GM23338 (cell line): Measurements from ENCODE around the gene RAC2. TPM values are rescaled to one million over a fixed set of nuclear protein-coding genes. Genes with fewer than 3 reads are reported as not detected.

ENCODE experiments used
- ATAC-seq: fragments of 200-7000 bp; cut with Tn5 transposase; 3 replicates; pipeline ENCODE4 v1.9.1; 2020
- DNase-seq: peaks from one replicate; pipeline ENCODE4 v3.0.0-alpha.2; 2015; ENCODE audit warnings: low spot score
- H2AFZ ChIP-seq: fragments of 200-600 bp; sonication (generic); 2 replicates; pipeline ENCODE4 v1.8.0; 2016; ENCODE audit warnings: antibody characterized with exemption, mild to moderate bottlenecking, moderate library complexity
- H3F3A ChIP-seq: fragments of 200-600 bp; sonication (generic); replicated peaks from 2 replicates; pipeline ENCODE4 v1.8.0; 2017; ENCODE audit warnings: antibody characterized with exemption, mixed run types, low read depth
- H3K27ac ChIP-seq: fragments of 200-600 bp; sonication (generic); 2 replicates; pipeline ENCODE4 v1.6.1; 2016; ENCODE audit warnings: low read depth
- H3K27me3 ChIP-seq: fragments of 200-600 bp; sonication (generic); 2 replicates; pipeline ENCODE4 v1.8.0; 2016; ENCODE audit warnings: mild to moderate bottlenecking, mixed run types, moderate library complexity; ENCODE audit not compliant: insufficient read depth
- H3K36me3 ChIP-seq: fragments of 200-600 bp; sonication (generic); 2 replicates; pipeline ENCODE4 v1.8.0; 2016; ENCODE audit warnings: mild to moderate bottlenecking; ENCODE audit not compliant: insufficient read depth
- H3K4me1 ChIP-seq: fragments of 200-600 bp; sonication (generic); 2 replicates; pipeline ENCODE4 v1.8.0; 2016; ENCODE audit warnings: mild to moderate bottlenecking, moderate library complexity; ENCODE audit not compliant: insufficient read depth
- H3K4me2 ChIP-seq: fragments of 200-600 bp; sonication (generic); 2 replicates; pipeline ENCODE4 v1.7.1; 2017; ENCODE audit warnings: mixed run types
- H3K4me3 ChIP-seq: fragments of 200-600 bp; sonication (generic); 2 replicates; pipeline ENCODE4 v1.6.1; 2016; ENCODE audit warnings: mixed run types
- H3K79me2 ChIP-seq: fragments of 200-600 bp; sonication (generic); replicated peaks from 2 replicates; pipeline ENCODE4 v1.8.0; 2017; ENCODE audit warnings: mild to moderate bottlenecking; ENCODE audit not compliant: insufficient read depth
- H3K9me2 ChIP-seq: fragments of 200-600 bp; sonication (generic); 2 replicates; pipeline ENCODE4 v1.8.0; 2017; ENCODE audit not compliant: insufficient read depth
- H4K20me1 ChIP-seq: fragments of 200-600 bp; sonication (generic); replicated peaks from 2 replicates; pipeline ENCODE4 v1.8.0; 2017; ENCODE audit warnings: mild to moderate bottlenecking; ENCODE audit not compliant: insufficient read depth
- H3K27ac Mint-ChIP-seq: 2 replicates; pipeline ENCODE4 v1.8.0; 2020; ENCODE audit warnings: inconsistent platforms, mild to moderate bottlenecking, moderate library complexity, mixed read lengths
- H3K27me3 Mint-ChIP-seq: 3 replicates; pipeline ENCODE4 v1.8.0; 2022; ENCODE audit warnings: low read depth, mild to moderate bottlenecking, moderate library complexity, mixed read lengths, inconsistent platforms; ENCODE audit not compliant: insufficient read depth, poor library complexity
- H3K36me3 Mint-ChIP-seq: 3 replicates; pipeline ENCODE4 v1.8.0; 2021; ENCODE audit warnings: low read depth, mild to moderate bottlenecking, inconsistent platforms, moderate library complexity, mixed read lengths
- H3K4me1 Mint-ChIP-seq: 3 replicates; pipeline ENCODE4 v1.8.0; 2020; ENCODE audit warnings: mild to moderate bottlenecking, inconsistent platforms, mixed read lengths
- H3K4me3 Mint-ChIP-seq: 3 replicates; pipeline ENCODE4 v1.8.0; 2021; ENCODE audit warnings: moderate library complexity, mild to moderate bottlenecking, inconsistent platforms, mixed read lengths
- H3K9me3 Mint-ChIP-seq: 3 replicates; pipeline ENCODE4 v1.8.0; 2020; ENCODE audit warnings: moderate library complexity, mild to moderate bottlenecking, inconsistent platforms, mixed read lengths
- CREB1 ChIP-seq: fragments of 250-450 bp; sonication (Bioruptor Pico); IDR thresholded peaks from 2 replicates; pipeline ENCODE4 v1.5.0; 2020; ENCODE audit warnings: low read depth, mild to moderate bottlenecking, moderate library complexity
- EZH2 ChIP-seq: fragments of 200-600 bp; sonication (generic); IDR thresholded peaks from one replicate; pipeline ENCODE4 v1.8.0; 2017; ENCODE audit warnings: antibody characterized with exemption, mild to moderate bottlenecking, low read depth; ENCODE audit not compliant: unreplicated experiment
- EZH2phosphoT487 ChIP-seq: fragments of 200-600 bp; sonication (generic); IDR thresholded peaks from one replicate; pipeline ENCODE4 v1.8.1; 2018; ENCODE audit warnings: antibody characterized with exemption; ENCODE audit not compliant: unreplicated experiment
- JUNB ChIP-seq: IDR thresholded peaks from one replicate; pipeline ENCODE4 v1.6.1; 2016; ENCODE audit warnings: antibody characterized with exemption; ENCODE audit not compliant: unreplicated experiment
- NANOG ChIP-seq: IDR thresholded peaks from 2 replicates; pipeline ENCODE4 v1.6.1; 2016; ENCODE audit warnings: antibody characterized with exemption, borderline replicate concordance
- POLR2AphosphoS5 ChIP-seq: IDR thresholded peaks from 2 replicates; pipeline ENCODE4 v1.6.1; 2016; ENCODE audit warnings: antibody characterized with exemption, low read depth
- STAT1 ChIP-seq: IDR thresholded peaks from one replicate; pipeline ENCODE4 v1.6.1; 2016; ENCODE audit warnings: antibody characterized with exemption; ENCODE audit not compliant: unreplicated experiment
- ZNF114 ChIP-seq: fragments of 250-450 bp; sonication (Bioruptor Pico); IDR thresholded peaks from 2 replicates; pipeline ENCODE4 v1.5.0; 2020; ENCODE audit warnings: mild to moderate bottlenecking, moderate library complexity
- ZNF331 ChIP-seq: fragments of 250-450 bp; sonication (Bioruptor Pico); IDR thresholded peaks from 2 replicates; pipeline ENCODE4 v1.5.0; 2020; ENCODE audit warnings: low read depth, mild to moderate bottlenecking, moderate library complexity
- polyA plus RNA-seq: library from polyadenylated mRNA; unstranded; fragments of >200 nt; fragmentation: Nextera tagmentation; extraction: Ambion mirVana; gene quantifications from 2 replicates; pipeline ENCODE4 v1.2.1, GENCODE V29; 2016
- total RNA-seq: library from RNA; depleted of rRNA; stranded (reverse); fragments of >200 nt; shearing (Covaris generic); gene quantifications from 2 replicates; pipeline ENCODE4 v1.2.3, GENCODE V29; 2014
- TF ChIP-seq, protein P1 (sequence below): fragments of 250-450 bp; sonication (Bioruptor Pico); IDR thresholded peaks from 2 replicates; pipeline ENCODE4 v1.5.0; 2020; ENCODE audit warnings: mild to moderate bottlenecking, moderate library complexity
- TF ChIP-seq, protein P2 (sequence below): IDR thresholded peaks from one replicate; pipeline ENCODE4 v1.6.1; 2018; ENCODE audit warnings: antibody characterized with exemption; ENCODE audit not compliant: unreplicated experiment
- TF ChIP-seq, protein P3 (sequence below): IDR thresholded peaks from 2 replicates; pipeline ENCODE4 v1.6.1; 2016; ENCODE audit warnings: antibody characterized with exemption
- TF ChIP-seq, protein P4 (sequence below), 2 experiments: fragments of 200-600 bp in 1 of 2; sonication (generic) in 1 of 2; conservative IDR thresholded peaks; 2 replicates each; pipeline versions ENCODE4 v1.5.1 to v1.6.1; 2016 to 2017; ENCODE audit warnings: antibody characterized with exemption in 2 of 2, low read depth in 2 of 2, mild to moderate bottlenecking in 2 of 2, moderate library complexity in 1 of 2

The RAC2 gene
- total and polyA plus RNA-seq, 2 experiments from 2014 or later: 2.4 to 2.7 TPM

DNA sequence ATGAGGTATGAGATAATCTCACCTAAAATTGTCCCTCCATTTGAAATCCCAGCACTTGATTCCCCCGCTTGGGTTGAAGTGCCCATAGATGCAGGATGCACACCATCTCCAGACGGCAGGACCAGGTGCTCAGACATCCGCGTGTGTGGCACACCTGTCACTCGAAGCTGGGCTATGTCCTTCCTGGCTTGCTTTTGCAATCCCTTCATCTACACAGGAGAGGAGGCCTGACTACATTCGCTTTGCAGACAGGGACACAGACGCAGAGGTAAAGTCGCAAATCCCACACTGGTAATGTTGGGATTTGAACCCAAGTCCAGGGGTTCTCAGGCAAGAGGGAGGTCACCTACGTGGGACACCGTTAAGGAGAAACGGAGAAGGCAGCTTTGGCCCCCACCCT is 31.1 kb upstream of the RAC2 start:
- no peak overlapping the region for H3K4me2 ChIP-seq
- H3K4me1 ChIP-seq: no peaks in the 10 kb centered on the region
- ATAC-seq (no peak), DNase-seq (no peak)
- TF ChIP-seq, protein P1, sequence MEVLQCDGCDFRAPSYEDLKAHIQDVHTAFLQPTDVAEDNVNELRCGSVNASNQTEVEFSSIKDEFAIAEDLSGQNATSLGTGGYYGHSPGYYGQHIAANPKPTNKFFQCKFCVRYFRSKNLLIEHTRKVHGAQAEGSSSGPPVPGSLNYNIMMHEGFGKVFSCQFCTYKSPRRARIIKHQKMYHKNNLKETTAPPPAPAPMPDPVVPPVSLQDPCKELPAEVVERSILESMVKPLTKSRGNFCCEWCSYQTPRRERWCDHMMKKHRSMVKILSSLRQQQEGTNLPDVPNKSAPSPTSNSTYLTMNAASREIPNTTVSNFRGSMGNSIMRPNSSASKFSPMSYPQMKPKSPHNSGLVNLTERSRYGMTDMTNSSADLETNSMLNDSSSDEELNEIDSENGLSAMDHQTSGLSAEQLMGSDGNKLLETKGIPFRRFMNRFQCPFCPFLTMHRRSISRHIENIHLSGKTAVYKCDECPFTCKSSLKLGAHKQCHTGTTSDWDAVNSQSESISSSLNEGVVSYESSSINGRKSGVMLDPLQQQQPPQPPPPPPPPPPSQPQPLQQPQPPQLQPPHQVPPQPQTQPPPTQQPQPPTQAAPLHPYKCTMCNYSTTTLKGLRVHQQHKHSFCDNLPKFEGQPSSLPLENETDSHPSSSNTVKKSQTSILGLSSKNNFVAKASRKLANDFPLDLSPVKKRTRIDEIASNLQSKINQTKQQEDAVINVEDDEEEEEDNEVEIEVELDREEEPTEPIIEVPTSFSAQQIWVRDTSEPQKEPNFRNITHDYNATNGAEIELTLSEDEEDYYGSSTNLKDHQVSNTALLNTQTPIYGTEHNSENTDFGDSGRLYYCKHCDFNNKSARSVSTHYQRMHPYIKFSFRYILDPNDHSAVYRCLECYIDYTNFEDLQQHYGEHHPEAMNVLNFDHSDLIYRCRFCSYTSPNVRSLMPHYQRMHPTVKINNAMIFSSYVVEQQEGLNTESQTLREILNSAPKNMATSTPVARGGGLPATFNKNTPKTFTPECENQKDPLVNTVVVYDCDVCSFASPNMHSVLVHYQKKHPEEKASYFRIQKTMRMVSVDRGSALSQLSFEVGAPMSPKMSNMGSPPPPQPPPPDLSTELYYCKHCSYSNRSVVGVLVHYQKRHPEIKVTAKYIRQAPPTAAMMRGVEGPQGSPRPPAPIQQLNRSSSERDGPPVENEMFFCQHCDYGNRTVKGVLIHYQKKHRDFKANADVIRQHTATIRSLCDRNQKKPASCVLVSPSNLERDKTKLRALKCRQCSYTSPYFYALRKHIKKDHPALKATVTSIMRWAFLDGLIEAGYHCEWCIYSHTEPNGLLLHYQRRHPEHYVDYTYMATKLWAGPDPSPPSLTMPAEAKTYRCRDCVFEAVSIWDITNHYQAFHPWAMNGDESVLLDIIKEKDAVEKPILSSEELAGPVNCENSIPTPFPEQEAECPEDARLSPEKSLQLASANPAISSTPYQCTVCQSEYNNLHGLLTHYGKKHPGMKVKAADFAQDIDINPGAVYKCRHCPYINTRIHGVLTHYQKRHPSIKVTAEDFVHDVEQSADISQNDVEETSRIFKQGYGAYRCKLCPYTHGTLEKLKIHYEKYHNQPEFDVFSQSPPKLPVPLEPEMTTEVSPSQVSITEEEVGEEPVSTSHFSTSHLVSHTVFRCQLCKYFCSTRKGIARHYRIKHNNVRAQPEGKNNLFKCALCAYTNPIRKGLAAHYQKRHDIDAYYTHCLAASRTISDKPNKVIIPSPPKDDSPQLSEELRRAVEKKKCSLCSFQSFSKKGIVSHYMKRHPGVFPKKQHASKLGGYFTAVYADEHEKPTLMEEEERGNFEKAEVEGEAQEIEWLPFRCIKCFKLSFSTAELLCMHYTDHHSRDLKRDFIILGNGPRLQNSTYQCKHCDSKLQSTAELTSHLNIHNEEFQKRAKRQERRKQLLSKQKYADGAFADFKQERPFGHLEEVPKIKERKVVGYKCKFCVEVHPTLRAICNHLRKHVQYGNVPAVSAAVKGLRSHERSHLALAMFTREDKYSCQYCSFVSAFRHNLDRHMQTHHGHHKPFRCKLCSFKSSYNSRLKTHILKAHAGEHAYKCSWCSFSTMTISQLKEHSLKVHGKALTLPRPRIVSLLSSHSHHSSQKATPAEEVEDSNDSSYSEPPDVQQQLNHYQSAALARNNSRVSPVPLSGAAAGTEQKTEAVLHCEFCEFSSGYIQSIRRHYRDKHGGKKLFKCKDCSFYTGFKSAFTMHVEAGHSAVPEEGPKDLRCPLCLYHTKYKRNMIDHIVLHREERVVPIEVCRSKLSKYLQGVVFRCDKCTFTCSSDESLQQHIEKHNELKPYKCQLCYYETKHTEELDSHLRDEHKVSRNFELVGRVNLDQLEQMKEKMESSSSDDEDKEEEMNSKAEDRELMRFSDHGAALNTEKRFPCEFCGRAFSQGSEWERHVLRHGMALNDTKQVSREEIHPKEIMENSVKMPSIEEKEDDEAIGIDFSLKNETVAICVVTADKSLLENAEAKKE (CRISPR knock-in tag): no peak
- TF ChIP-seq CREB1 (CRISPR knock-in tag): no peak
- TF ChIP-seq, protein P2, sequence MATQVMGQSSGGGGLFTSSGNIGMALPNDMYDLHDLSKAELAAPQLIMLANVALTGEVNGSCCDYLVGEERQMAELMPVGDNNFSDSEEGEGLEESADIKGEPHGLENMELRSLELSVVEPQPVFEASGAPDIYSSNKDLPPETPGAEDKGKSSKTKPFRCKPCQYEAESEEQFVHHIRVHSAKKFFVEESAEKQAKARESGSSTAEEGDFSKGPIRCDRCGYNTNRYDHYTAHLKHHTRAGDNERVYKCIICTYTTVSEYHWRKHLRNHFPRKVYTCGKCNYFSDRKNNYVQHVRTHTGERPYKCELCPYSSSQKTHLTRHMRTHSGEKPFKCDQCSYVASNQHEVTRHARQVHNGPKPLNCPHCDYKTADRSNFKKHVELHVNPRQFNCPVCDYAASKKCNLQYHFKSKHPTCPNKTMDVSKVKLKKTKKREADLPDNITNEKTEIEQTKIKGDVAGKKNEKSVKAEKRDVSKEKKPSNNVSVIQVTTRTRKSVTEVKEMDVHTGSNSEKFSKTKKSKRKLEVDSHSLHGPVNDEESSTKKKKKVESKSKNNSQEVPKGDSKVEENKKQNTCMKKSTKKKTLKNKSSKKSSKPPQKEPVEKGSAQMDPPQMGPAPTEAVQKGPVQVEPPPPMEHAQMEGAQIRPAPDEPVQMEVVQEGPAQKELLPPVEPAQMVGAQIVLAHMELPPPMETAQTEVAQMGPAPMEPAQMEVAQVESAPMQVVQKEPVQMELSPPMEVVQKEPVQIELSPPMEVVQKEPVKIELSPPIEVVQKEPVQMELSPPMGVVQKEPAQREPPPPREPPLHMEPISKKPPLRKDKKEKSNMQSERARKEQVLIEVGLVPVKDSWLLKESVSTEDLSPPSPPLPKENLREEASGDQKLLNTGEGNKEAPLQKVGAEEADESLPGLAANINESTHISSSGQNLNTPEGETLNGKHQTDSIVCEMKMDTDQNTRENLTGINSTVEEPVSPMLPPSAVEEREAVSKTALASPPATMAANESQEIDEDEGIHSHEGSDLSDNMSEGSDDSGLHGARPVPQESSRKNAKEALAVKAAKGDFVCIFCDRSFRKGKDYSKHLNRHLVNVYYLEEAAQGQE: no peak
- TF ChIP-seq STAT1: no peak
- TF ChIP-seq EZH2: no peak
- no peak for TF ChIP-seq EZH2phosphoT487
- TF ChIP-seq NANOG: no peak
- TF ChIP-seq ZNF114 (CRISPR knock-in tag): no peak
- TF ChIP-seq, protein P3, sequence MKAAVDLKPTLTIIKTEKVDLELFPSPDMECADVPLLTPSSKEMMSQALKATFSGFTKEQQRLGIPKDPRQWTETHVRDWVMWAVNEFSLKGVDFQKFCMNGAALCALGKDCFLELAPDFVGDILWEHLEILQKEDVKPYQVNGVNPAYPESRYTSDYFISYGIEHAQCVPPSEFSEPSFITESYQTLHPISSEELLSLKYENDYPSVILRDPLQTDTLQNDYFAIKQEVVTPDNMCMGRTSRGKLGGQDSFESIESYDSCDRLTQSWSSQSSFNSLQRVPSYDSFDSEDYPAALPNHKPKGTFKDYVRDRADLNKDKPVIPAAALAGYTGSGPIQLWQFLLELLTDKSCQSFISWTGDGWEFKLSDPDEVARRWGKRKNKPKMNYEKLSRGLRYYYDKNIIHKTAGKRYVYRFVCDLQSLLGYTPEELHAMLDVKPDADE: no peak
- TF ChIP-seq, protein P4, sequence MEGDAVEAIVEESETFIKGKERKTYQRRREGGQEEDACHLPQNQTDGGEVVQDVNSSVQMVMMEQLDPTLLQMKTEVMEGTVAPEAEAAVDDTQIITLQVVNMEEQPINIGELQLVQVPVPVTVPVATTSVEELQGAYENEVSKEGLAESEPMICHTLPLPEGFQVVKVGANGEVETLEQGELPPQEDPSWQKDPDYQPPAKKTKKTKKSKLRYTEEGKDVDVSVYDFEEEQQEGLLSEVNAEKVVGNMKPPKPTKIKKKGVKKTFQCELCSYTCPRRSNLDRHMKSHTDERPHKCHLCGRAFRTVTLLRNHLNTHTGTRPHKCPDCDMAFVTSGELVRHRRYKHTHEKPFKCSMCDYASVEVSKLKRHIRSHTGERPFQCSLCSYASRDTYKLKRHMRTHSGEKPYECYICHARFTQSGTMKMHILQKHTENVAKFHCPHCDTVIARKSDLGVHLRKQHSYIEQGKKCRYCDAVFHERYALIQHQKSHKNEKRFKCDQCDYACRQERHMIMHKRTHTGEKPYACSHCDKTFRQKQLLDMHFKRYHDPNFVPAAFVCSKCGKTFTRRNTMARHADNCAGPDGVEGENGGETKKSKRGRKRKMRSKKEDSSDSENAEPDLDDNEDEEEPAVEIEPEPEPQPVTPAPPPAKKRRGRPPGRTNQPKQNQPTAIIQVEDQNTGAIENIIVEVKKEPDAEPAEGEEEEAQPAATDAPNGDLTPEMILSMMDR (conservative IDR thresholded peaks at IDR 0.05; ENCODE audit: low read depth in 2 of 2): no peak
- no peak for TF ChIP-seq JUNB
- TF ChIP-seq POLR2AphosphoS5: no peak
- TF ChIP-seq ZNF331 (CRISPR knock-in tag): no peak
- no peak overlapping the region for H2AFZ ChIP-seq
- no peak overlapping the region for H3K4me3 Mint-ChIP-seq
- no peaks in the 10 kb centered on the region for H3F3A ChIP-seq
- H3K9me3 Mint-ChIP-seq: no peaks in the 10 kb centered on the region
- H4K20me1 ChIP-seq: no peaks in the 10 kb centered on the region; the same call in 1 of the 2 replicates
- no peaks in the 10 kb centered on the region for H3K27me3 ChIP-seq
- no peaks in the 10 kb centered on the region for H3K36me3 ChIP-seq
- no peaks in the 10 kb centered on the region; the same call in 2 of the 3 replicates for H3K4me1 Mint-ChIP-seq
- H3K79me2 ChIP-seq: no peaks in the 10 kb centered on the region
- no peak overlapping the region for H3K27ac ChIP-seq
- H3K9me2 ChIP-seq: no peaks in the 10 kb centered on the region
- no peaks in the 10 kb centered on the region for H3K36me3 Mint-ChIP-seq
- H3K27me3 Mint-ChIP-seq: peaks cover 9% of the 10 kb centered on the region
- H3K27ac Mint-ChIP-seq: no peak overlapping the region
- H3K4me3 ChIP-seq: no peak overlapping the region
